Ureter (tissue), 1 donor: ENCODE data around the gene LYST. TPM values are rescaled to one million over a fixed set of nuclear protein-coding genes. Genes with fewer than 3 reads are reported as not detected.
"Not testable (repeated sequence)": the region's sequence is repeated elsewhere in the genome, so short reads cannot be mapped to it uniquely, and the experiment has no call there.

Experiments used
- DNase-seq: peaks from one replicate; pipeline ENCODE4 v3.0.0-alpha.2; 2020; ENCODE audit warnings: low spot score
- total RNA-seq: library from RNA; stranded (reverse); gene quantifications from one replicate; pipeline ENCODE4 v1.2.4, GENCODE V29; 2023
- donor health status: DM: yes; HTN: yes; CAD: no.

Gene LYST
- total RNA-seq, 1 donor from 2014 or later: 66.1 TPM

GRCh38 chr1:235638612-235639011 lies 228.1 kb downstream of the LYST start:
- DNase-seq: not testable (repeated sequence)

DNA sequence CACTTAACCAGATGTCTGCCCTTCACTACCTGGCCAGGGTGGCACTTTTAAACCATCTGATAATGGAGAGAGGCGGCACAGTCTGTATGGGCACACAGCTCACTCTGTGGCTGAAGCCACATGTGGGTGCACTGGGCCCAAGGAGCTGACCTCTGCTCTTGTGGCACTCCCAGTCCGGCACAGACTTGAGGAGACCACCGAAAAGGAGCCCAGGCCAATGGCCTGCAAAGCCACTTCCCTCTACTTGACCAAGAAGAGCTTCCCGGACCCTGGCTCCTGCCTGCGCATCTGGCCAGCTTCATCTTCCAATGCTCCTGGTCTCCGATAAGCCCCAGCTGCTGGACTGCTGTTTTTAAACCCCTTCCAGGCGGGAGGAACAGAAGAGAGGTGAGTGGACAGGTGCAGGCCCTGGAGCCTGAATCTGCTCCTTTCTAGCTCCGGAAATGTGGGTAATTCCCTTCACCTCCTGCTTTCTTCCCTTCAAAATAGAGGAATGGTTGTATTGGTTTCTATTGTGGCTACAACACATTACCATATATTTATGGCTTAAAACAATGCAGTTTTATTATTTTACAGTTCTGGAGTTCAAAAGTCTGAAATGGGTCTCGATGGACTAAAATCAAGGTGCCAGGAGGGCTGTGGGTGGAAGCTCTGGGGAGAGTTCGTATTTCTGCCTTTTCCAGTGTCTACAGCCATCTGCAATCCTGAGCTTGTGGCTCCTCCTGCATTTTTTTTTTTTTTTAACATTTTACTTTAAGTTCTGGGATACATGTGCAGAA lies 228.8 kb downstream of the LYST start:
- no peak for DNase-seq

- DNase-seq: no peak
Observed at GRCh38 chr1:235635938-235636662, 230.6 kb downstream of the LYST start.

GRCh38 chr1:235632506-235633401 lies 234.0 kb downstream of the LYST start:
- DNase-seq: no peak

DNA sequence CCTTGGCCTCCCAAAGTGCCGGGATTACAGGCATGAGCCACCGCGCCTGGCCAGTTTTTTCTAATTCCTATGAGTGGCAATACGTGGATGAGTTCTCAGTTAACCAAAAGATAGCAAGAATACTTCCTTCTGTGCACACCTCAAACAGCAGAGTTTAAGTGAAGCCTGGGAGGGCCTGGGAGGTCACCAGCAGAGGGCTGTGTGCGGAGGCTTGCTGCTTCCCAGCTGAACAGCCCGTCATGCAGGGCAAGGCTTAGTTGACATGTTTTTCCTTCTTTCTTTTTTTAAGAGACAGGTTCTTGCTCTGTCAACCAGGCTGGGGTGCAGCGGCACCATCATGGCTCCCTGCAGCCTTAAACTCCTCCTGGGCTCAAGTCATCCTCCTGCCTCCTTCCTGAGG lies 234.9 kb downstream of the LYST start:
- no peak for DNase-seq

DNA sequence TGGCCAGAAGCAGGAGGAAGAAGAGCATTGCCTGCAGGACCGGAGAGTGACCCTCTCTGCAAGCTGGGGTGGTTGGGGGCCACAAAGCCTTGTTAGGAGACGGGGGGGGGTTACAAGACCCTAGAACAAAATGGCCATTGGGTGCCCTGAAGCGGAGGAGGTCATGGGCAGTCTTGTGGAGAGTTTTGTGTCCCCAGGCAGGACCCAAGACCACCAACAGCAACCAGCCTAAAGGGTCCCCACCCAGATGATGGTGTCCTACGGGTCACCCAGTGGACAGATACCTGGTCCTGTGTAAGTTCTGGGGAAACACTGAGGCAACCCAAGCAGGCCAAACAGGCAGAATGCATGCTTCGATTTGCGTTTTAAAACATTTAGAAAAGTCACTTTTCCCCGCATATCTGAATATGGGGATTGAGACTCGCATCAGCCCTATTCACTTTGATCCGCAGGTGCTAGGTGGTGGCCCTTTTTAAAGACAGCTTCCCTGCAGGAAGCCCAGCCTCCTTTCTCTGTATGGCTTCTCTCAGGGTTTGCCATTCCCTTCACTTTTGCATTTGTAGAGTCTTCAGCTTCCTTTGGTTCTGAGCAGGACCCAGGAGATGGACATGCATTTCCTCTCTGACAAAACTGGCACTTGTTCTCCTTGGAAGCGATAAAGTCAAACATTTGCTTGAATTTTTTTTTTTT lies 238.2 kb downstream of the LYST start:
- no peak for DNase-seq

GRCh38 chr1:235625831-235626230 lies 240.9 kb downstream of the LYST start:
- no peak for DNase-seq

DNA sequence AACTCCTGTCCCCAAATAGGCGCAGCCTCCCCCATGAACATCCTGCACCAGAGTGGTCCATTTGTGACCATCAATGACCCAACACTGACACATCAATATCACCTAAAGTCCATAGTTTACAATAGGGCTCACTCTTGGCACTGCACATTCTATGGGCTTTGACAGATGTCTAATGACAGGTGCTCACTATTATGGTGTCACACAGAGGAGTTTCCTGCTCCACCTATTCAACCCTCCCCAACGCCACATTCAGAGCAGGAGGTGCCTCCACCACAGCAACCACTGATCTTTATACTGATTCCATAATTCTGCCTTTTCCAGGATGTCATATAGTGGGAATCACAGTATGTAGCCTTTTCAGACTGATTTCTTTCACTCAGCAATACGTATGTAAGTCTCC lies 241.4 kb downstream of the LYST start:
- DNase-seq: no peak

GRCh38 chr1:235624721-235625333 lies 241.9 kb downstream of the LYST start:
- no peak for DNase-seq

DNA sequence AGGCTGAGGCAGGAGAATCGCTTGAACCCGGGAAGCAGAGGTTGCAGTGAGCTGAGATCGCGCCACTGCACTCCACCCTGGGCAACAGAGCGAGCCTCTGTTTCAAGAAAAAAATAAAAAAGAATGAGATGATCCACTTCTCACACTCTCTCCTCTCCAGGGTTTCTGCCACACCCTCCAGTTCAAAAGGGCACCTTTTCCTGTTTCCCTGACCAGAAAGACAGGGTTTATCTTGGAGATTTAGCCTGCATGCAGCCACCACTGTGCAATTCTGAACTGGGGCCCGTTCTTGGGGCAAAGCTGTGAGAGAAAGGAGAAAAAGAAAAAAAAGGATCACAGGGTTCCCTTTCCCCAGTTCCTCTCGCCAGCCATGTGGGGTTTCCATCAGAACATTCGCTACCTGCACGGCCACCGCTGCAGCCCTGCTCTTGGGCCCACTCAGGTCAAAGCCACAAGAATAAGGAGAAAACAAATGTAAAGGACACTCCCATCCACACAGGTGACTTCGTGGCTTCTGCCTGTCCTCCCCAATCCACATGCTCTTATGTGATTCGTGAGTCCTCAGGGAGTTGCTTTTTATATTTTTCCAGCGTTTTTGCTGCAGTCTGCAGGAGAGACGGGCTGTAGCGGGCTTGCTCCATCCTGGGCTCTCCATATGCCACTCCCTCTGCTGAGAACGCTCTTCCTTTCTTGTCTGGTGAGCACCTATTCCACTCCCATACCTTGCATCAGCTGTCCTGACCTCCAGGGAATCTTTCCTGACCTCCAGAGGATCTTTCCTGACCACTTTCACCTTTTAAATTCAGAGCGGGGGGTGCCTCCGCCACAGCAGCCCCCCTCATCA lies 243.5 kb downstream of the LYST start:
- DNase-seq: no peak

DNA sequence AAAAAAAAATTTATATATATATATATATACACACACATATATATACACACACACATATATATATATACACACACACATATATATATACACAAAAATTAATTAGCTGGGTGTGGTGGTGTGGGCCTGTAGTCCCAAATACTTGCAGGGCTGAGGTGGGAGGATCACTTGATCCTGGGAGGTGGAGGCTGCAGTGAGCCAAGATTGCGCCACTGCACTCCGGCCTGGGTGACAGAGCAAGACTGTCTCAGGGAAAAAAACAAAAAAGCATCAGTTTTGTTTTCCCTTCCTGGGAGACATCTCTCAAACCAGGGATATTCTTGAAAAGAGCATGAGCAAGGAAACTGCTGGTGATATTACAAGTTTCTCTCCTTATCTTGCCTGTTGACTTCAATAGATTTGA lies 247.6 kb downstream of the LYST start:
- DNase-seq: not testable (repeated sequence)

DNA sequence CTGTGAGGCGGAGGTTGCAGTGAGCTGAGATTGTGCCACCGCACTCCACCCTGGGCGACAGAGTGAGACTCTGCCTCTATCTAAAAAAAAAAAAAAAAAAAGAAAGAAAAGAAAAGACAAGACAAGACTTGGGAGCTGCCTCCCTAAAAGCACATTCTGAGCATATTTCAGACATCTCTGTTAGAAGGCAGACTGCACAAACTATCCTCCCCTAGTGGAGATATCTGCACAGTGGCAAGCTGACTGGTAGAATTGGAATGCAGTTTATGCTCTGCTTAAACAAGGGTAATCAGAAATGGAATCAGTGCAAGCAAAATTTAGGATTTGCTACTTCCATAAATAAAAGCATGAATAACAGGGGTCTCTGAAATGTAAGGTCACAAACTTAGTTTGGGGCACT lies 248.9 kb downstream of the LYST start:
- DNase-seq: no peak

GRCh38 chr1:235617140-235617539 lies 249.6 kb downstream of the LYST start:
- DNase-seq: no peak

GRCh38 chr1:235614442-235614954 lies 252.2 kb downstream of the LYST start:
- DNase-seq: no peak

DNA sequence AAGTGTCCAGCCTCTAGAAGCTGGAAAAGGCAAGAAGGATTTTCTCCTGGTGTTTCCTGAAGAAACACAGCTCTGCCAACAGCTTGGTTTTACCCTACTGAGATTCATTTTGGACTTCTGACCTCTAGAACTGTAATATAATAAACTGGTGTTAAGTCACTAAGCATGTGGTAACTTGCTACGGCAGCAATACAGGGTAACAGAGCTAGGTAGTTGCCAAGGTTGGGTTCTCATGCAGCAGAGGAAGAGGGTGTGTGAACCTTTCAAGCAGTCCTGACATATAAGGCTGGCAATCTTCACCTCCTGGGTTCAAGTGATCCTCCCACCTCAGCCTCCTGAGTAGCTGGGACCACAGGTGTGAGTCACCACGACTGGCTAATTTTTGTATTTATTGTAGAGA lies 253.1 kb downstream of the LYST start:
- DNase-seq: no peak

- DNase-seq: no peak
Observed at GRCh38 chr1:235612761-235613160, 253.9 kb downstream of the LYST start.
